OCI-M1 (cell line): Measurements from ENCODE around the gene MTAP.
A peak's percentile ranks its signal among the peaks of the same experiment; 100 is the strongest.

ENCODE experiments used
- DNase-seq: peaks from one replicate; lab custom pipeline; 2025; lab: John Stamatoyannopoulos, UW

Gene MTAP

DNA sequence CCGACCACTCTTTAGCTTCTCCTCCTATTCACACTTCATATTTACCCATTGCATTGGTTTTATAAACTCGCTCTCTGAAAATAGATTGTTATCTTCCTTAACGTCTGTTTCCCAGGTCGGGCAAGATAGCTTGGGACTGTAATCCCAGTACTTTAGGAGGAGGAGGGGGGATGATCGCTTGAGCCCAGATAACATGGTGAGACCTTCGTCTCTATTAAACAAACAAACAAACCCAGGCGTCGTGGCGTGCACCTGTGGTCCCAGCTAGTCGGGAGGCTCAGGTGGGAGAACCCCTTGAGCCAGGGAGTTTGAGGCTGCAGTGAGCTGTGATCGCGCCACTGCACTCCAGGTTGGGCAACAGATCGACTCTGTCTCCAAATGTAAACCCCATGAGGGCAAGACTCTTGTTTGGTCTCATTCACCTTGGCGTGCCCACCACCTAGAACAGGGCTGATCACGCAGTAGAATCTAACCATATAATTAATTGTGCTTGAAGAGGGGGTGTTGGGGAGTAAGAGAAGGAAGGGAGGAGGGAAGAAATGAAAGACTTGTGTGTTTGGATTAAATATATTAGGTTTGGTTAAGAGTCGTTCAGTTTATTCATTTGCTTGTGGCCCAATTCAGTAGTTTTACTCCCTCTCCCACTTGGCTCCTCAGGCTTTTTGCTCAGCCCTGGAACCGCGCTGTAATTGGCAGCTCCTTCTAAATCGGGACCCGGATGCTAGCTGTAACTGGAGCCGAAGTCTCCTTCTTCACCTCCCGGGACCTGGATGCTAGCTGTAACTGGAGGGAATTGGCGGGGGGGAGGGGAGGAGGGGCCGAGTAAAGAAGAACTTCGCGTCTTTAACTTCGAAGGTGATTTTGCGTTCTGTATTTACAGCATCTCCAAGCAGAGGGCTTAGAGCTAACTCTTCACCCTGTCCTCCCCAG lies 166.8 kb downstream of the MTAP start:
- DNase-seq = no peak

GRCh38 chr9:21969951-21970799 lies 167.7 kb downstream of the MTAP start:
- DNase-seq = no peak

- no peak for DNase-seq
Observed at GRCh38 chr9:21970800-21971640, 168.6 kb downstream of the MTAP start.

- no peak for DNase-seq
Observed at GRCh38 chr9:21972361-21972760, 169.9 kb downstream of the MTAP start.

- peak; percentile 62 for DNase-seq
Observed at GRCh38 chr9:21974343-21974721, 171.9 kb downstream of the MTAP start.

- DNase-seq = peak; percentile 89
Observed at GRCh38 chr9:21974722-21975409, 172.4 kb downstream of the MTAP start.

- DNase-seq = no peak
Observed at GRCh38 chr9:21976334-21976875, 174.0 kb downstream of the MTAP start.

DNA sequence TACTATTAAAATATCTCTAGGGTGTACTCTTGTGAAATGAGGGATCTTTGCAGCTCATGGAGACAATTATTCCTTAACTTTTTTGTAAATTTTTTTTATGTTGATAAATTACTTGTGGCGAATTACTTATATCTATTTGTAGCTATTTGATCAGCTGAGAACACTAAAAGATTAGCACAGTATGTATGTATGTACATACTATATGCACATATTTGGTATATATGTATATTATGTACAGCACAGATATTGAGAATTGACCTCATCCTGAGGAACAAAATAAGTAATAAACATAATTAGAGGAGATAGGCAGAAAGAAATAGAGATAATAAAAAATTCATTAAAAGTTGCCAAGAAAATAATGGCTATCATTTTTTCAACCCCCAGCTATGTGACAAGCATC lies 180.0 kb downstream of the MTAP start:
- no peak for DNase-seq

GRCh38 chr9:21982861-21983560 lies 180.6 kb downstream of the MTAP start:
- peak; percentile 35 for DNase-seq

DNA sequence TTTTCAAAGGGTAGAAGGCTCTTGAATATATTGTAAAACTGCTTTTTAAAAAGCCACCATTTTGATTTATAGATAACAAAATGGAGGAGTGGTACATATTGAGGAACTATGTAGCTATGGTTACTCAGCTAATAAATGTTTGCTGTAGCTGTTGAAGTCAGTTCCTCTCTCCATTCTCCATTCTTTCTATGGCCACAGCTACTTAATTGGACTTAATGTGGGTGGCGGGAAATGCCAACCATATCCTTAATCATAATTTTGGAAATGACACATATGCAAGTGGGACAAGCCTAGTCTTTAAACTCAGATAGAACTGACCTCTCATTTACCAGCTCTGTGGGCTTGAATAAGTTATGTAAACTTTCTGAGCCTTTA lies 181.1 kb downstream of the MTAP start:
- DNase-seq = peak; percentile 36

- DNase-seq = peak; percentile 43
Observed at GRCh38 chr9:21984101-21984500, 181.7 kb downstream of the MTAP start.

DNA sequence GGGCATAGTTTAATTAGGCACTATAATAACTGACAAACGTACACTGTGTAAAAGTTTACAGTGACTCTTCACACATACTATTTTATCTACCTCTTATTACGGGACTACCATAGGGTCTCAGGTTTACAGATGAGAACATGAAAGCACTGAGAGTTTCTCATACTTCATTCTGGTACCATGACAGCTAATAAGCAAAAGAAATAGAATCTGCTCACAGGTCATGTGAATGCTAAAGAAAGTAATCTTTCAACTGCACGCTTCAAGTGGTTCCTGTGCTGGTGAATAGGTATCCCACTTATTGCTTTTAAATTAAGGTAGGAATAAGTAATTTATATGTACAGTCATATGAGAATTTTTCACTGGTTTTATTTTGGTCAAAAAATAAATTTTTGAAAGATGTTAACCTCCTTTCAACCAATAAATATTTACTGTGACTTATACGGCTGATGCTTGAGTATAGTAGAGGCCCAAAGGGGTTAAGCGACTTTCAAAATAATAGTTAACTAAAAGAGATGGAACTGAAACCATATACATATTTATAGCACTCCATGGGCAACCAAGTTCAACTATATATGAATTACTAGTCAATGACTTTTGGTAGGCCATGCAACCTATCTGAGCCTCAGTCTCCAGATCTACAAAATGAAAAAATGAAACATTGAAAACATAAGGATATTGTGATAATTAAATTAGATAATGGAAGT lies 183.7 kb downstream of the MTAP start:
- DNase-seq = peak; percentile 45
